ENCODE measurements around the gene KATNAL2.
A peak's percentile ranks its signal among the peaks of the same experiment; 100 is the strongest.

KATNAL2 gene

DNA sequence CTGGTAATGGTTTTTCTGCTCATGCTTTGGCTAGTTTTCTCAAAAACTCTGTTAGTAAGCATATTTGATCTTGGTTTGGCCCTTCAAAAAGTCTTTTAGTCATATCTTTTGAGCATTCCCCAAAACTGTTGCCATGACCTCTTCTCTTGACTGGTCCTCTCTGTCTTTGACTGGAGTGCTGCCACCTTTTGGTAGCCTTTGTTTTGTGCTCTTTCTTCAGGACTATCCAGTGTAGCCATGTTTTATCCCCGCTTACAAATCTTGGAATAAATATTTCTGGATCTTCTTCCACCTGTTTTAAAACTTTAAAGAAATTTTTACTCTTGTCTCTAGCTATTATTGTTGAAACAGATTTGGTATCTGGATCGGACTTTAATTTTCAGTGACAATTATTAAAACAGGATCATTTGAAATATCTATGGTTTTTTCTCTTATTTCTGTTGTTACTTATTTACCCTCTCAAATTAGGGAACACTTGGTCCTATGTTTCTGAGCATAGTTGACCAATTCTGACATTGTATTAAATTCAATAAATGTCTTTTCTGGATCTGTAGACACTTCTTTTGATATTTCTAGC lies 119.0 kb downstream of the KATNAL2 start:
- DNase-seq: no peak

DNA sequence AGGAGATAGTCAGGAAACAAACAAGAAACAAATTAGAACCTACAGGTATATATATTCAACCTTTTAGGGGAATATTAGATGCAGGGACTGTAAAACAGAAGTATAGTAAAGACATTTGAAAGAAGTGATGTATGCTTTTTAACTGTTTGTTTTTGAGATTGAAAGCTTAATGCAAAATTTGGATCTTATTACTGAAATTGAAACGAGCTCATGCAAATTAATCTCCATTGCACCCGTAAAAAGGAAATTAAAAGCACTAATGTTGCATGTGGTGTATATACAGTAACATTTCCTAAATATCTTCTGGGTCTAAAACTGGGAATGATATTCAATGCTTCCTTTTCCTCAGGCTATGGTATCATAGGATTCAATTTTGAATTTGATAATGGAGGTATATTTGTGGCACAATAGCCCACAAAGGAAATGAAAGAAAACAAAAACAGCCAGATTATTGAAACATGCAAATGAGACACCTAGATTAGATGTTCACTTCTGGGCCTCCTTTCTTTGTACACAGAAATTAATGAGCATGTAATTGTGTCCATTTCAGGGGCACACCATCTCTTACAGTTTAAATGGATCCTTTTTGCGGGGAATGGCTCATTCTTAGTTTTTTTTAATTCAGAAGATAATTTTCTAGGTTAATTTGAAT lies 119.7 kb downstream of the KATNAL2 start:
- no peak for DNase-seq

DNA sequence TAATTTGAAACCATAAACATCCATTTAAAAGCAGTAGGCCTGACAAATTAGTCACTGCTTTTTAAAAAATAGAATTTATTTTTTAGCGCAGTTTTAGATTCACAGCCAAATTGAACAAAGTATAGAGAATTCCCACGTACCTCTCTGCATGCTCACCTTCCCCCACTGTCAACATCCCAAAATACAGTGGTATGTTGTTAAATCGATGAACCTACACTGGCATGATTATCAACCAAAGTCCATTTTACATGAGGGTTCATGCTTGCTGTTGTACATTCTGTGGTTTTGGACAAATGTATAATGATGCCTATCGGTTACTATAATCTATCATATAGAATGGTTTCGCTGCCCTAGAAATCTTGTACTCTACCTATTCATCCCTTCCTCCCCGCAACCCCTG lies 123.6 kb downstream of the KATNAL2 start:
- no peak for DNase-seq

DNA sequence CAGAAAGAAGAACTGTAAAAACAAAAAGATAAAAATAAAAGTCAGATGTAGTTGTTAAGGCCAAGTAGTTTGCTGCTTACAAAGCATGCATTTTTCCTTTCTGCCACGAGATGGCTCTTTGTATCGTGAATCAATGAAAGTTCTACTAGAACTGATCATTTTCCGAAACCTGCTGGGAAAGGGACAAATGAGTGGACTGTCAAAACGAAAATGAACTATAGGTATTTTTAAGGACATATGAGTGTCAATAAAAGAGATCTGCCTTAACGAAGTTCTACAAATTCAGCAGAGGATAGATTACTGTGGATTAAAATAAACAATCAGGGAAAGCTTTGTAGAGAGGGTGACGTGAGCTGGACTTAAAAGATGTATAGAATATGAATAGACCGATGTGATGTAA lies 133.1 kb downstream of the KATNAL2 start:
- DNase-seq: peak; percentile 5

DNA sequence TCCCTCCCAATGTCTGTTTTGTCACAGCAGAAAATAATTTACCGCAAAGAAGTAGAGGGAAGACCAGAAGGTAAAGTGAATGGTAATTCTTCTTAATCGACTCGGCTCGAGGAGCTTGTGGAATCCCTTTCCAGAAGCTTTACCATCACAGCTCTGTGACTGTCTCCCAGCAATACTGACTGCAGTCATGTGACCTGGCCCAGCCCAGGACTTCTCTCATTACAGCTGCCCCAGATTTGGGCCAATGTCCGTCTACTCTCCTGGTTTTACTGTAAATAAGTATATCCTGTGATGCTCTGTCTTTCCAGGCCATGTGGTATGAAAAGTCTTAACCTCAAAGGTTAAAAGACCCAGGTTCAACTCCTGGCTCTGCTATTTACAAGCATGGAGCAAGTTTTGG lies 137.0 kb downstream of the KATNAL2 start:
- DNase-seq: no peak

DNA sequence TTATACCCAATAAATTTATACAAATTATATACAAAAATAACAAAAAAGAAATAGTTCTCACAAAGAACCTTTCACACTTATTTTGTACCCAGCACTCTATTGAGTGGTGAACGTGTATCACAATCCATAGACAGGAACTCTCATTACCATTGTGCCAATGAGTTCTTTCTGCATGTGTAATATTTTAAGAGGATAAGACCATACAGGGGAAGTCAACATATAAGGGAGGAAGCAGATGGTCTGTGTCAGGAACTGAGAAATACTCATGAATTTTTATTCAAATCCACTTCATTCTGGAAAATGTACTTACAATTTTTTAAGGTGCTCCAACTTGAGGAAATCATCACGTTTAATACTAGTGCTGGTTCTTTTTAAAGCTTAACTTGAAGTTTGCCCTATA lies 145.1 kb downstream of the KATNAL2 start:
- no peak for DNase-seq

DNA sequence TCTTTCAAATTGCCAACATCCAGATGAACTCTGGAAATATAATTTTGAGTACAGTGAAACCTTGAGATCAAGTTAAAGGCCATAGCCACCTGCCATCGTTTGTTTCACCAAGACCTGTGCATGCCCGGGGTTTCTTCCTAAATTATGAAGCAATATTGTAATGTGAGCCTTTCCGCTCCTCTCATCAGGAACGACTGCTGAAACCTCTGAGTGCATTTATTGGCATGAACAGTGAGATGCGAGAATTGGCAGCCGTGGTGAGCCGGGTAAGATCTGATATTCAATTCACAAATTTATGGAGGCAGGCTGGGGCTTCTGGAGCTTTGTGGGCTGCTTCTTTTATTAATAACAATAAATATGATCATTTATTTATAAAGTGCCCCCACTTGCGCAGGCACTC lies 145.7 kb downstream of the KATNAL2 start:
- no peak for DNase-seq

DNA sequence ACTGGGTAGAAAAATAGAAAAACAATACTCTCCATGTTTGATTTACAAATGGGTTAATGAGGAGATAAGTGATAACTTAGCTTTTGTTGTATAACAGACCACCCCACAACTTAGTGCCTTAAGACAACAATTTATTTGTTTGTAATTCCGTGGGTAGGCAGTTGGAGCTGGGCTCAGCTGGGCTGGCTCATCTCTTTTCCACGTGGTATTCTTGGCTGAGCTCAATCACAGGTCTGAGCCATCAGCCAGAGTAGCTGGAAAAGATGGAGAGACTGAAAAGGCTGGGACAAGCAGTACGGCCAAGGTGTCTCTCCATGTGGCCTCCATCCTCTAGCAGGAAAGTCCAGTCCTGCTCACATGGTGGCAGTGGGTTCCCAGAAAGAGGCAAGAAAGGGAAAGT lies 150.2 kb downstream of the KATNAL2 start:
- no peak for DNase-seq

DNA sequence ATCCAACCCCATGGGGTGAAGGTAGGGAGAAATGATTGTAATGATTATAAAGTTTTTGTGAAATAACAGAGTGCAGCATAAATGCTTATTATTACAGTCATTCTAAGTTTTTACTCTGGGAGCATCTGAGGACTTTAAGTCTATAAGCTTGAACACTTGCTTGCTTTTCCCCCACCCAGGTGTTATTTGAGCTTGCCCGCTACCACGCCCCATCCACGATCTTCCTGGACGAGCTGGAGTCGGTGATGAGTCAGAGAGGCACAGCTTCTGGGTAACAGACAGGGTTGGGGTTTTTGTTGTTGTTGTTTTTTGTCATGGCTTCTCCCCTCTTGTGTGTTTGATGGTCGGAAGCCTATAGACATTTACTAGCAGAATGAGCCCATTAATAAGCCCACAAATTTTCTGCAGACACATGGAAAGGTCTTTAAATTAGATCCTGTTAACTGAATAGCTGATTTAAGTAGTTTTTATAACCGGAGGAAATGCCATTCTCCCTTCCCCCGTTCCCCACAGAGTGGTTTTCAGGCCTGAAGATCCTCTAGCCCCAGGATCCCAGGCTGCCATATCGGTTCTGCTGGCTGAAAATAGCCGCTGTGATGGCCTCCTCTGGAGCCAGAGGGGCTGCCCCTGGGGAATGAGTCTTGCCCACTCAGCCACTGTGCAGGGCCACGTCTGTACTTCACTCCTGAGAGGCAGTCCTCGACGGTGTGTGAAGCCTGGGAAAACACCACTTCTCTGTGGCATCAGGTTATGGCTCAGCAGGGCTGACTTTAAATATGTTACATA lies 157.9 kb downstream of the KATNAL2 start:
- no peak for DNase-seq

DNA sequence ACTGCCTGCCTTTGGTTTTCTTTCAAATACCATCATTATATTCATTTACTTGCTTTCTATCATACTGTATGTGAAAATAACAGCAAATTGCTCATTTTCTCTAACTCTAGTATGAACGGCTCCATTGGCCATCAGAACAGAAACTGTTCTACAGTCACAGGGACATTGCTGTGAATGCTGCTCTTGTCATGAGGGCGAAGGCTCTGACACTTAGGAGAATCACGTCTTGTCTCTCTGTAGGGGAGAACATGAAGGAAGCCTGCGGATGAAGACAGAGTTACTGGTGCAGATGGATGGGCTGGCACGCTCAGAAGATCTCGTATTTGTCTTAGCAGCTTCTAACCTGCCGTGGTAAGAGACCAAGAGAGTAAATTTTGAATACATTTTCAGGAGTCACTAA lies 159.7 kb downstream of the KATNAL2 start:
- no peak for DNase-seq

DNA sequence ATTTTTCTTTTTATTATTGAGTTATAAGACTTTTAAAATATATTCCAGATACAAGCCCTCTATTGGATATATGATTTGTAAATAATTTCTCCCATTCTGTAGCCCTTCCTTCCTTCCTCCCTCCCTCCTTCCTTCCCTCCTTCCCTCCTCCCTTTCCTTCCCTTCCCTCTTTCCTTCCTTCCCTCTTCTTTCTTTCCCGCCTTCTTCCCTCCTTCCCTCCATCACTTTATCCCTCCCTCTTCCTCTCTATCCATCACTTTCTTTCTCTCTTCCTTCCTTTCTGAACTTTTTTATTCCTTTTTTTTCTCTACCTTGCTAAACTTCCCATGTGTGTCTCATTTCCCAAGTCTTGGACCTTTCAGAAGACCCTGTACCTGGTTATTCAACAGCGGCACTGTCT lies 163.5 kb downstream of the KATNAL2 start:
- no peak for DNase-seq

DNA sequence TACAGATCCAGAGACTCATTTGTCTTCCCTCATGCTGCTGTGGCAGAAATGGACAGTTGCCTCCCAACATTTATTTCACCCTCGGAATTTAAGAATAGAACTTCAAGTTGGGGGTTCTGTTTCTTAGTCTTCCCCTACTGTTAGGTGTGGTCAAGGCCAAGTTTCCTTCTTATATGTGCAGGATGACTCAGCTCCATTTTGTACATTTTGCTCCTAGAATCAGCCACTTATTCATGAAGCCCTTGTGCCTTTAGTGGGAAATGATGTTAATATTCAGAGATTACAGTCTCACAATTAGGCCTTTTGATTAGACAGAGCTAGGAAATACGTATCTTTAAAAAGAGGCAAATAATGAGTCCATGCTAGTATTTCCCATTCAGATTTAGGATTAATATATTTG lies 164.2 kb downstream of the KATNAL2 start:
- no peak for DNase-seq

DNA sequence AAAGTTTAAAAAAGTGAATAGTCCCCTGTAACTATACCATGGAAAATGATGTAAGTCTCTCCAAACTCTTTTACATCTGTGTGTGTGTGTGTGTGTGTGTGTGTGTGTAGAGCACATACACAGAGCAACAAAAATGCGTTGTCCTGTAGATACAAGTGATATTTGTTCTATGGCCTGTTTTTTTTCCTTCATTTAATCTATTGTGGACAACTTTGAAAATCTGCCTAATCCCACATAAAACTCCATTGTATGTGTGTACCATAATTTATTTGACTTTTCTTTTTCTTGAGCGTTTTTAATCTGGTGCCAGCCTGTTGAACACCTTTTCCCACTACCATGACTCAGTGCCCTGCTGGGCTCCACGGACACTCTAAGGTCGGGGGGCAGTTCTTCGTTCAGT lies 170.3 kb downstream of the KATNAL2 start:
- no peak for DNase-seq

DNA sequence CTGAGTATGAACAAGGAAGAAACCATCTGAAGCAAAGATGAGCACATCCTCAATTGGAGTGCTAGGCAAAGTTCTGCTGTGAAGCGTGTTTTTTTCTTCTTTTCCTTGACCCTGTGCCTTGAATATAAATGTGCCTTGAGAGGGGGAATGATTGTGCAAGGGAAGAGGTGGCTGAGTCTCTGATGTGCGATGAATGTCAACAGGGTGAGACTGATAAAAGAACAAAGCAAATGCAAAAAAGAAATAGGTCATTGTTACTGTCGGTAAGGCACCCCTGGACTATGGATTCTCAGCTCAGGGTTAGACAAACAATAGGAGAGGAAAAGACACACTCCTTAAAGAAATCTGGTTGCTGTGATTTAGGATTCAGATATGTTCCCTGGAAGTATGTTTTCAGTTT lies 178.4 kb downstream of the KATNAL2 start:
- DNase-seq: no peak

DNA sequence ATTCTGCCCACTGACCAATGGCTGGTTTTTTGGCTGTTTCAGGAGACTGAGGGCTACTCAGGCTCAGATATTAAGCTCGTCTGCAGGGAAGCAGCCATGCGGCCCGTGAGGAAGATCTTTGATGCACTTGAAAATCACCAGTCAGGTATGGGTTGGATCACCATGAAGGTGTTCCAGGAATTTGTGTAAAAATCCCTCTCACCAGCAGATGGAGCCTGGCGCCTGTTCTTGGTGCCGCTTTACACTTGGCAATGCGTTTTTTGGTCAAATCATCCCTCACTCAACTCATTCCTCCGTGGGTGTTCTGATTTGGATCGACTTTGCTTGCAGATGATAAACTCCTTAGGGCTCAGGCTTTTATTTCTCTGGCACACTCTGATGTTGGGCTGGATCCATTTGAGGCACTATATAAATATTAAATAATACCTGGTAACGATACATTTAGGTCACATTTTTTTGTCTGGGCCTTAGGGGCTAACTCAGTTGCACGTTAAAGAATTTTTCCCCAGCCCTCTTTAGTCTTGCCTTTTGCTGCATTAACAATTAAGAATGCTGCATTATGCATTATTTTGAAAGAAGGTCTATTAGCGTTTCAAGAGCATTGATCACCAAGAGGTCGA lies 182.9 kb downstream of the KATNAL2 start:
- DNase-seq: peak; percentile 69

DNA sequence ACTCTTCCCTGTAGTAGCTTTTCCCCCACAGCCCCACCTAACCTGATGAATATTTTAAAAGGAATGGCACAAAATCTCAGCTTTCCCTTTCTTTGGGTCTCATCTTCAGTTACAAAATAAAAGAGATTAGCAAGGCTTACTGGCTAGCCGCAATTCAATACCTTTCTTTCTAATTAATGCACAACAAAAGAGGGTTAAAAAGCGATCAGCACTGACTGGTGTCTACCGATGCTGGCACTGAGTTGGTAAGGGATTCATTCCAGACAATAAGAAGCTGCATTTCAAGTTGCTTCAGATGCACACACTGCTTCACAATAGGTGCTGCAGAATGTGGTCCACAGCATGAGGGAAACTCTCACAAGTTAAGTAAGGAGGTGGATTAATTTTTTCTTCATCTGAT lies 191.0 kb downstream of the KATNAL2 start:
- DNase-seq: no peak

DNA sequence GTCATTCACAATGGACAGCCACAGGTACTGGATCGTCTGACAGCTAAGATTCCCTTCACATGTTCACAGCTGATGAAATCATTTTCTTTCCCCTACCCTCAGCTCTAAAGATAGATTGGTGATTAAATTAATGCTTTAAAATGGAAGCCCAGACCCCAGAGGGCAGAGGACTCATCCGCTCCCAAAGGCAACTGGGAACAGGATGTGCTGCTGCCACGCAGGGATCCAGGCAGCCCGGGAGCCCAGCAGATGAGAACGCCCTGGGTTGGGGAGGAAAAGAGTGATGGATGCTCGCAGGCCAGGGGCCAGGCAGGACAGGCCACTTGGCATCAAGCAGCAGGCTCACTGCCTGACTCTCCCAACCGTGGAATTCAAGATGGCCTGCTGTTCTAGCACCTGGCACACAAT lies 191.6 kb downstream of the KATNAL2 start:
- no peak for DNase-seq

DNA sequence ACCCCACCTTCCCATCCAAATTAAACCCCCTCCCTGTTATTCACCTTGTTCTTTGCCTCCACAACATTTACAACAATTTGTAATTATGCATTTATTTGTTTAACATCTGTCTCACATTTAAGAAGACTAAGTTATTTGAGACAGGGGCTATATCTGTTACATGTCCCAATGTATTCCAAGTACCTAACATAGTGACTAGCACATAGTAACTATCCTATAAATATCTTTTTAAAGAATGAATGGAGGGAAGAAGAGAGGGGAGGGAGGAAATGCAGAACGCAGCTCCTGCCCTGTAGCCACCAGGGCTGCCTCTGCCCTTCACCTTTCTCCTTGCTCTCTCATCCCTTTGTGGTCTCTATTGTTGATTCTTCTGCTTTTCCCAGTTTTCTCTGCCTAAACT lies 192.3 kb downstream of the KATNAL2 start:
- DNase-seq: no peak

DNA sequence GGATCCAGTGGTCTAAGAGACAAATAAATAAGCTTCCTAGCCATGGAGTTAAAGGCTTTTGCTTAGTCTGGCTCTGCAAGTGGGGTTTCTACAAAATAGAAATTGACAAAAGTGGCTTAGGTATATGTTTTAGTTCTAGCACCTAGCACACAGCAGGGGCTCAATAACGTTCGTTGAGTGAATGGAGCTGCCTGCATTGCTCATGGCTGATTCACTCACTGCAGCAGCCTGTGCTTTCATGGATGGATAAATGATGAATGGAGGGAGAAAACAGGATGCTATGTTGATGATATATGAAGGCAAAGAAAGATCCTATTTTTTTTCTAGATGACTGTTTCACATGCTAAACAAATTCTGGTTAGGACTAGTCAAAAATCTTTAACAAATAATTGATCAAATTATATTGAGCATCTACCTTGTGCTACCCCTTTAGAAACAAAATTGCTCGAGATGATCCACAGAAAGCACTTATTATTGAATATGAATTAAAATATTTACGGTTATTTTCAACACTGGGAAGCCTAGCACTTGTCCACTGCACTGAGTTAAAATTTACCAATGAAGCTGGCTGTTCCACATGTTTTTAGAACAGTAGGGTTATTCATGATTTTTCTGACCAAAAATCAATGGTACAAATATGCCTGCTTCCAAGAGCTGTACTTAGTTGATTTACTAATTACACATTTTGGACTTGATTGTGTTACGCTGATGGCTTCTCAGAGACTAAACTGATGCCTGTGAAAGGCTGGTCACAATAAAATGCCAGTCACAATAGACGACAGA lies 193.3 kb downstream of the KATNAL2 start:
- DNase-seq: no peak

DNA sequence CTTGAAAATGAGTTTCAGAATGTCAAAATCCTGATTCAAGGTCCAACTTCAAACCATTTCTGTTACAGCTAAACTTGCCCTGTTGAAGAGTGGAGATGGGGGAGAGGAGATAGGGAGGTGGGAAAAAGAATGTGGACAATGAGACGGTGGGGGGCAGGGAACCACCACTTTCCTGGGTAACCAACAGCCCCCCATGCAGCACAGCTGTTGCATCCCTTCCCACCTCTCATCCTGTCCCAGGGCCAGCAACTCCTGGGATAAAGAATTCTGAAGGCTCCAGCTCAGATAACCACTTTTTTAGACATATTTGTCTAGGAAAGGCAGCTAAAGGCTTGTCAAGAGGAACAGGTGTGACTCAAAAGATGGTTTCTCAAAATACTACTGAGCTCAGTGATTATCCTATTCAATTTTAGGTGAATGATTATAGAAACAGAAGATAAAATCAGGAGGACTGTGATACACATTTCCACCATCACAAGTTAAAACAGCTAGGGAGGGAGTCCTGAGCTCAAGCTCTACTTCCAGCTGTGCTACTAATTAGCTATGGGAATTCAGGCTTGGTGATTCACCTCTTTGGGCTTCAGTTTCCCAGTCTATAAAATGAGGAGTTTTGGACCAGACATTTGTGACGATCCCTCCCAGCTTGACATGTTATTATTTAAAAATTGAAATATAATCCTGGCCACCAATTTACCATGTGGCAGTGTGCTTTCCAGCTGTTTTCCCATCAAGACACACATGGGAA lies 196.6 kb downstream of the KATNAL2 start:
- no peak for DNase-seq

DNA sequence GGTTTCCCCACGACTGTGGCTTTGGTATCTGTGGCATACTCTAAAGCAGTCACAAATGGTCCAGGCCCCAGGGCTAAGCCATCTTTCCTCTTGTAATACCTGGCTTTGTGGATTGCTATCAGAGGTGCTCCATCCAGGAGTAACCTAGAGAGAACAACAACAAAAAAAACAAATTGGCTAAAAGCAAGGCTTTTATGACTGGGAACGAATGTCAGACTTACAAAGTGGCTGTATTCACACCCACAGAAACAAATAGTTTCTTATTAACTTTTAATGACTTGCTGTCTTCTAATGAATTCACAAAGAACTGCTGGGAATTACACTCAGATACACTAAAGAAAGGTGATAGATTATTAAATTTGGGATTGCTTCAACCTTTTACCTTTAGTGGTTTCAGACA lies 197.8 kb downstream of the KATNAL2 start:
- no peak for DNase-seq

DNA sequence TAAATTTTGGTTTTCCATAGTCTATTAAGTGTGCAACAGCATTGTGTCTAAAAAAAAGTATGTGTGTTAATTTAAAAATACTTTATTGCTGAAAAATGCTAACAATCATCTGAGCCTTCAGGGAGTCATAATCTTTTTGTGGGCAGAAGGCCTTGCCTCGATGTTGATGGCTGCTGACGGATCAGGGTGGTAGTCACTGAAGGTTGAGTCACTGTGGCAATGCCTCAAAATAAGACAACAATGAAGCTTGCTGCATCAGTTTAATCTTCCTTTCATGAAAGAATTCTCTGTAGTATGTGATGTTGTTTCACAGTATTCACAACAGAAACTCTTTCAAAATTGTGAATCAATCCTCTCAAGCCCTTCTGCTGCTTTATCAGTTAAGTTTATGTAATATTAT lies 201.6 kb downstream of the KATNAL2 start:
- DNase-seq: no peak
